ENCODE data around the gene APLF.
"Not testable (repeated sequence)": the region's sequence is repeated elsewhere in the genome, so short reads cannot be mapped to it uniquely, and the experiment has no call there.

APLF gene

GRCh38 chr2:68441994-68442322 lies 25.4 kb upstream of the APLF start:
- DNase-seq = no peak

- DNase-seq = not testable (repeated sequence)
These were observed 21.0 kb upstream of the APLF start for GRCh38 chr2:68446425-68446824.

- DNase-seq = no peak
These were observed 20.3 kb upstream of the APLF start for GRCh38 chr2:68447118-68447517.

GRCh38 chr2:68448671-68449653 lies 18.4 kb upstream of the APLF start:
- peak in 4 of 6 experiments; percentile 19 to 58 (median 43) for DNase-seq

GRCh38 chr2:68452158-68452900 lies 15.1 kb upstream of the APLF start:
- DNase-seq = peak in 3 of 6 experiments; percentile 41 to 68 (median 54)

- no peak for DNase-seq
These were observed 13.5 kb upstream of the APLF start for GRCh38 chr2:68453761-68454360.

- no peak for DNase-seq
These were observed 12.7 kb upstream of the APLF start for GRCh38 chr2:68454719-68455118.

- no peak for DNase-seq
These were observed 11.2 kb upstream of the APLF start for GRCh38 chr2:68456198-68456597.

- no peak for DNase-seq
These were observed 8.4 kb upstream of the APLF start for GRCh38 chr2:68458981-68459380.

GRCh38 chr2:68463287-68463877 lies 4.0 kb upstream of the APLF start:
- peak in 3 of 6 experiments; percentile 22 to 67 (median 54) for DNase-seq

- DNase-seq = no peak
These were observed 2.7 kb upstream of the APLF start for GRCh38 chr2:68464651-68465050.

- DNase-seq = no peak
These were observed 2.1 kb upstream of the APLF start for GRCh38 chr2:68465081-68465916.

- DNase-seq = peak; percentile 28 to 72 (median 52)
These were observed 1.0 kb upstream of the APLF start for GRCh38 chr2:68466361-68466777.

- DNase-seq = no peak
These were observed 658 bp upstream of the APLF start for GRCh38 chr2:68466778-68467076.

GRCh38 chr2:68468801-68469200 lies 1.4 kb downstream of the APLF start:
- DNase-seq = no peak

GRCh38 chr2:68469935-68470334 lies 2.5 kb downstream of the APLF start:
- DNase-seq = no peak

- DNase-seq = no peak
These were observed 4.0 kb downstream of the APLF start for GRCh38 chr2:68471385-68471784.

GRCh38 chr2:68472796-68473414 lies 5.5 kb downstream of the APLF start:
- DNase-seq = no peak

GRCh38 chr2:68475110-68475509 lies 7.7 kb downstream of the APLF start:
- DNase-seq = no peak

- DNase-seq = no peak
These were observed 8.2 kb downstream of the APLF start for GRCh38 chr2:68475576-68475975.

GRCh38 chr2:68476454-68476853 lies 9.1 kb downstream of the APLF start:
- no peak for DNase-seq

- no peak for DNase-seq
These were observed 11.3 kb downstream of the APLF start for GRCh38 chr2:68478688-68479087.
